ENCODE measurements around the gene UTP25. TPM values are rescaled to one million over a fixed set of nuclear protein-coding genes. Genes with fewer than 3 reads are reported as not detected.
"Not testable (repeated sequence)": the region's sequence is repeated elsewhere in the genome, so short reads cannot be mapped to it uniquely, and the experiment has no call there.

The UTP25 gene
- total and polyA plus RNA-seq, 8 donors: 1.1 to 10.6 (median 2.2) TPM

GRCh38 chr1:209899948-209900347 is 72.2 kb downstream of the UTP25 start:
- Histone ChIP-seq H3K4me1 (no peaks in the 10 kb centered on the region), H3K27ac (no peak overlapping the region), H3K4me3 (no peak overlapping the region), H3K9me3 (no peaks in the 10 kb centered on the region), H3K36me3 (no peaks in the 10 kb centered on the region), H3K27me3 (no peaks in the 10 kb centered on the region)
- TF ChIP-seq POLR2A (IDR thresholded peaks at IDR 0.05) (no peak), EP300 (IDR thresholded peaks at IDR 0.05) (no peak), POLR2AphosphoS5 (IDR thresholded peaks at IDR 0.05) (no peak)
- TF ChIP-seq, protein P1, sequence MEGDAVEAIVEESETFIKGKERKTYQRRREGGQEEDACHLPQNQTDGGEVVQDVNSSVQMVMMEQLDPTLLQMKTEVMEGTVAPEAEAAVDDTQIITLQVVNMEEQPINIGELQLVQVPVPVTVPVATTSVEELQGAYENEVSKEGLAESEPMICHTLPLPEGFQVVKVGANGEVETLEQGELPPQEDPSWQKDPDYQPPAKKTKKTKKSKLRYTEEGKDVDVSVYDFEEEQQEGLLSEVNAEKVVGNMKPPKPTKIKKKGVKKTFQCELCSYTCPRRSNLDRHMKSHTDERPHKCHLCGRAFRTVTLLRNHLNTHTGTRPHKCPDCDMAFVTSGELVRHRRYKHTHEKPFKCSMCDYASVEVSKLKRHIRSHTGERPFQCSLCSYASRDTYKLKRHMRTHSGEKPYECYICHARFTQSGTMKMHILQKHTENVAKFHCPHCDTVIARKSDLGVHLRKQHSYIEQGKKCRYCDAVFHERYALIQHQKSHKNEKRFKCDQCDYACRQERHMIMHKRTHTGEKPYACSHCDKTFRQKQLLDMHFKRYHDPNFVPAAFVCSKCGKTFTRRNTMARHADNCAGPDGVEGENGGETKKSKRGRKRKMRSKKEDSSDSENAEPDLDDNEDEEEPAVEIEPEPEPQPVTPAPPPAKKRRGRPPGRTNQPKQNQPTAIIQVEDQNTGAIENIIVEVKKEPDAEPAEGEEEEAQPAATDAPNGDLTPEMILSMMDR (IDR thresholded peaks at IDR 0.05): no peak
- 46 to 61% (median 55%) methylated on average over 3 of the region's 3 CpGs for WGBS, 5 donors
- intact Hi-C loops (cut with DNase I; ENCODE audit: low total_unique reads): no loop called here
- no peak for DNase-seq

- H3K27me3 ChIP-seq: no peaks in the 10 kb centered on the region
- no peak for DNase-seq
- no peak overlapping the region for H3K27ac ChIP-seq
- no peaks in the 10 kb centered on the region for H3K4me1 ChIP-seq
- intact Hi-C loops (cut with DNase I; ENCODE audit: low total_unique reads): no loop called here
- no peaks in the 10 kb centered on the region for H3K36me3 ChIP-seq
- H3K9me3 ChIP-seq: no peaks in the 10 kb centered on the region
- H3K4me3 ChIP-seq: no peak overlapping the region
- 93 to 100% (median 95%) methylated on average over 1 of the region's 1 CpG for WGBS, 5 donors
- TF ChIP-seq POLR2A (IDR thresholded peaks at IDR 0.05) (no peak), POLR2AphosphoS5 (IDR thresholded peaks at IDR 0.05) (no peak), EP300 (IDR thresholded peaks at IDR 0.05) (no peak)
- TF ChIP-seq, protein P1 (IDR thresholded peaks at IDR 0.05): no peak
Measured at GRCh38 chr1:209900734-209901133, 73.0 kb downstream of the UTP25 start.

DNA sequence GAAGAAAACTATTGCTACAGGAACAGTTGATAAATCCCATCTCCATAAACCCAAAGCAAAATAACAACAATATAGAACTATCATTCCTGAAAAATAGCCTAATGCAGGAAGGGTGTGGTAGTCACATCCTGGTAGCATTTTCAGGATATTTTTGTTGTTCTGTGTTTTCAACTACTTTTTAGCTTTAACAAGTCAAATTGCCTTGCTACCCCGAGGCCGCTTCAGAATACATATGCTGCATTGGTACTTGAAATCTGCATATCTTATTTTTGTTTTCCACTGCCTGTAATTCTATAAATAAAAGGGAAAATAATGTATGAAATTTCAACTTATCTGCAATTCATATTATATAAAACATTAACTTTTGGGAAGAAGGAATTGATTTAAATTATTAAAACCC is 73.4 kb downstream of the UTP25 start:
- Histone ChIP-seq H3K9me3 (no peaks in the 10 kb centered on the region), H3K4me3 (no peak overlapping the region), H3K27me3 (no peaks in the 10 kb centered on the region), H3K36me3 (no peaks in the 10 kb centered on the region), H3K27ac (no peak overlapping the region), H3K4me1 (no peaks in the 10 kb centered on the region)
- intact Hi-C loops (cut with DNase I; ENCODE audit: low total_unique reads): no loop called here
- WGBS, 5 donors: 88 to 93% (median 90%) methylated on average over 2 of the region's 2 CpGs
- TF ChIP-seq EP300 (IDR thresholded peaks at IDR 0.05): no peak
- no peak for TF ChIP-seq POLR2AphosphoS5 (IDR thresholded peaks at IDR 0.05)
- TF ChIP-seq, protein P1 (IDR thresholded peaks at IDR 0.05): no peak
- TF ChIP-seq POLR2A (IDR thresholded peaks at IDR 0.05): no peak
- DNase-seq: no peak

DNA sequence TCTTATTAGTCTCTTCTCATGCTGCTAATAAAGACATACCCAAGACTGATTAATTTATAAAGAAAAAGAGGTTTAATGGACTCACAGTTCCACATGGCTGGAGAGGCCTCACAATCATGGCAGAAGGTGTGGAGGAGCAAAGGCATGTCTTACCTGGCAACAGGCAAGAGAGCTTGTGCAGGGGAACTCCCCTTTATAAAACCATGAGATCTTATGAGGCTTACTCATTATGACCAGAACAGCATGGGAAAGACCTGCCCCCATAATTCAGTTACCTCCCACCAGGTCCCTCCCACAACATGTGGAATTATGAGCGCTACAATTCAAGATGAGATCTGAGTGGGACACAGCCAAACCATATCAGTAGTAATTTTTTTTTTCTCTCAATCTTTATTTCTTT is 77.0 kb downstream of the UTP25 start:
- H3K27me3 ChIP-seq; DNase-seq; H3K27ac ChIP-seq; H3K9me3 ChIP-seq; H3K4me3 ChIP-seq; H3K4me1 ChIP-seq; intact Hi-C loops (cut with DNase I; ENCODE audit: low total_unique reads); H3K36me3 ChIP-seq: not testable (repeated sequence)
- 96 to 97% methylated on average over 1 of the region's 1 CpG; no CpG with 5 or more reads in 3 of the 5 donors for WGBS, 5 donors

Other genes starting within 250 kb of the UTP25 start
- 1 to 10 TPM in 1 of 5 donors, not detected in 4; 1.5 TPM for gene CAMK1G, start 244.3 kb upstream of the UTP25 start, total RNA-seq
- under 1 TPM in 1 of 3 donors, not detected in 2; 0.03 TPM for gene CAMK1G, start 244.3 kb upstream of the UTP25 start, polyA plus RNA-seq
- 100 to 1,000 TPM in 1 of 5 donors, 10 to 100 TPM in 4; 14.0 to 105 (median 63.4) TPM for gene LAMB3, start 175.5 kb upstream of the UTP25 start, total RNA-seq
- gene LAMB3, start 175.5 kb upstream of the UTP25 start, polyA plus RNA-seq: 10 to 100 TPM; 12.8 to 46.8 (median 29.9) TPM
- gene G0S2, start 152.6 kb upstream of the UTP25 start, total RNA-seq: 10 to 100 TPM in 4 of 5 donors, not detected in 1; 11.0 to 75.2 (median 45.0) TPM
- gene G0S2, start 152.6 kb upstream of the UTP25 start, polyA plus RNA-seq: 100 to 1,000 TPM in 1 of 3 donors, 10 to 100 TPM in 2; 48.7 to 227 (median 65.5) TPM
- 1 to 10 TPM in 3 of 5 donors, not detected in 2; 2.0 to 2.9 (median 2.3) TPM for gene HSD11B1, start 123.1 kb upstream of the UTP25 start, total RNA-seq
- 10 to 100 TPM in 1 of 3 donors, 1 to 10 TPM in 2; 1.5 to 14.0 (median 4.7) TPM for gene HSD11B1, start 123.1 kb upstream of the UTP25 start, polyA plus RNA-seq
- 1 to 10 TPM in 4 of 5 donors, not detected in 1; 2.2 to 9.6 (median 3.4) TPM for gene TRAF3IP3, start 71.9 kb upstream of the UTP25 start, total RNA-seq
- gene TRAF3IP3, start 71.9 kb upstream of the UTP25 start, polyA plus RNA-seq: 1 to 10 TPM; 2.2 to 6.7 (median 2.6) TPM
- gene C1orf74, start 43.4 kb upstream of the UTP25 start, total RNA-seq: 1 to 10 TPM in 2 of 5 donors, under 1 TPM in 2, not detected in 1; 0.72 to 3.6 (median 2.0) TPM
- gene C1orf74, start 43.4 kb upstream of the UTP25 start, polyA plus RNA-seq: 1 to 10 TPM; 1.3 to 1.8 (median 1.5) TPM
- 10 to 100 TPM; 11.6 to 64.8 (median 33.5) TPM for gene IRF6, start 21.8 kb upstream of the UTP25 start, total RNA-seq
- 10 to 100 TPM; 19.5 to 27.8 (median 25.2) TPM for gene IRF6, start 21.8 kb upstream of the UTP25 start, polyA plus RNA-seq
- gene SYT14, start 110.2 kb downstream of the UTP25 start, total RNA-seq: 1 to 10 TPM in 1 of 5 donors, under 1 TPM in 1, not detected in 3; 0.14 to 1.1 TPM
- gene SYT14, start 110.2 kb downstream of the UTP25 start, polyA plus RNA-seq: under 1 TPM in 2 of 3 donors, not detected in 1; 0.03 to 0.06 TPM

All from stomach (tissue), 9 donors.